Measurements from ENCODE around the gene SLC8A3.

Gene SLC8A3

GRCh38 chr14:70011708-70012107 is 177.0 kb downstream of the SLC8A3 start:
- H3K79me2 ChIP-seq (ENCODE audit: low read length): no peaks in the 10 kb centered on the region
- H2AFZ ChIP-seq (ENCODE audit: low read depth, low read length): no peak overlapping the region
- TF ChIP-seq CTCF (IDR thresholded peaks at IDR 0.05; ENCODE audit: low read depth, low read length) (no peak), EZH2phosphoT487 (IDR thresholded peaks at IDR 0.05; ENCODE audit: low read depth) (no peak)
- H3K9ac ChIP-seq (ENCODE audit: low read length): no peak overlapping the region
- H3K36me3 ChIP-seq (replicated peaks; ENCODE audit: low read depth, low read length): no peaks in the 10 kb centered on the region
- no peak overlapping the region for H3K27ac ChIP-seq (ENCODE audit: low read length)
- H3K4me3 ChIP-seq (ENCODE audit: low read length): no peak overlapping the region
- H3K9me3 ChIP-seq (ENCODE audit: insufficient read depth, low read length): no peaks in the 10 kb centered on the region
- H4K20me1 ChIP-seq (ENCODE audit: insufficient read depth, low read length): no peaks in the 10 kb centered on the region
- H3K4me1 ChIP-seq (ENCODE audit: low read length): peaks cover 12% of the 10 kb centered on the region
- no peak overlapping the region for H3K4me2 ChIP-seq (ENCODE audit: low read length)
- no peaks in the 10 kb centered on the region for H3K27me3 ChIP-seq (ENCODE audit: low read depth, low read length)

- H3K4me2 ChIP-seq (ENCODE audit: low read length): no peak overlapping the region
- H3K27ac ChIP-seq (ENCODE audit: low read length): no peak overlapping the region
- no peaks in the 10 kb centered on the region for H3K9me3 ChIP-seq (ENCODE audit: insufficient read depth, low read length)
- H3K4me1 ChIP-seq (ENCODE audit: low read length): peaks cover 12% of the 10 kb centered on the region
- no peak for TF ChIP-seq EZH2phosphoT487 (IDR thresholded peaks at IDR 0.05; ENCODE audit: low read depth)
- H3K36me3 ChIP-seq (replicated peaks; ENCODE audit: low read depth, low read length): no peaks in the 10 kb centered on the region
- no peak overlapping the region for H3K9ac ChIP-seq (ENCODE audit: low read length)
- no peak overlapping the region for H2AFZ ChIP-seq (ENCODE audit: low read depth, low read length)
- H3K4me3 ChIP-seq (ENCODE audit: low read length): no peak overlapping the region
- H4K20me1 ChIP-seq (ENCODE audit: insufficient read depth, low read length): no peaks in the 10 kb centered on the region
- H3K79me2 ChIP-seq (ENCODE audit: low read length): no peaks in the 10 kb centered on the region
- H3K27me3 ChIP-seq (ENCODE audit: low read depth, low read length): no peaks in the 10 kb centered on the region
Measured at GRCh38 chr14:70011098-70011497, 177.7 kb downstream of the SLC8A3 start.

GRCh38 chr14:70009961-70010360 is 178.8 kb downstream of the SLC8A3 start:
- Histone ChIP-seq H3K36me3 (replicated peaks; ENCODE audit: low read depth, low read length) (no peaks in the 10 kb centered on the region), H3K9ac (ENCODE audit: low read length) (no peak overlapping the region), H3K27me3 (ENCODE audit: low read depth, low read length) (no peaks in the 10 kb centered on the region), H3K4me2 (ENCODE audit: low read length) (no peak overlapping the region), H3K4me1 (ENCODE audit: low read length) (peaks cover 12% of the 10 kb centered on the region), H2AFZ (ENCODE audit: low read depth, low read length) (no peak overlapping the region), H3K4me3 (ENCODE audit: low read length) (no peak overlapping the region), H3K79me2 (ENCODE audit: low read length) (no peaks in the 10 kb centered on the region), H3K27ac (ENCODE audit: low read length) (no peak overlapping the region), H3K9me3 (ENCODE audit: insufficient read depth, low read length) (no peaks in the 10 kb centered on the region), H4K20me1 (ENCODE audit: insufficient read depth, low read length) (no peaks in the 10 kb centered on the region)
- TF ChIP-seq CTCF (IDR thresholded peaks at IDR 0.05; ENCODE audit: low read depth, low read length): no peak
- no peak for TF ChIP-seq EZH2phosphoT487 (IDR thresholded peaks at IDR 0.05; ENCODE audit: low read depth)

GRCh38 chr14:70008284-70009262 is 180.2 kb downstream of the SLC8A3 start:
- H3K4me3 ChIP-seq (ENCODE audit: low read length): no peak overlapping the region
- H3K27me3 ChIP-seq (ENCODE audit: low read depth, low read length): no peaks in the 10 kb centered on the region
- no peak overlapping the region for H2AFZ ChIP-seq (ENCODE audit: low read depth, low read length)
- no peak for TF ChIP-seq EZH2phosphoT487 (IDR thresholded peaks at IDR 0.05; ENCODE audit: low read depth)
- no peak for TF ChIP-seq CTCF (IDR thresholded peaks at IDR 0.05; ENCODE audit: low read depth, low read length)
- H3K36me3 ChIP-seq (replicated peaks; ENCODE audit: low read depth, low read length): no peaks in the 10 kb centered on the region
- peaks cover 12% of the 10 kb centered on the region for H3K4me1 ChIP-seq (ENCODE audit: low read length)
- H3K9me3 ChIP-seq (ENCODE audit: insufficient read depth, low read length): no peaks in the 10 kb centered on the region
- H4K20me1 ChIP-seq (ENCODE audit: insufficient read depth, low read length): no peaks in the 10 kb centered on the region
- H3K27ac ChIP-seq (ENCODE audit: low read length): no peak overlapping the region
- H3K4me2 ChIP-seq (ENCODE audit: low read length): peak overlapping the region; percentile 24
- no peaks in the 10 kb centered on the region for H3K79me2 ChIP-seq (ENCODE audit: low read length)
- H3K9ac ChIP-seq (ENCODE audit: low read length): no peak overlapping the region
